ENCODE measurements around the gene ZSWIM1. TPM values are rescaled to one million over a fixed set of nuclear protein-coding genes. Genes with fewer than 3 reads are reported as not detected.

Gene ZSWIM1
- total and polyA plus RNA-seq, 2 of the 8 experiments (the other 6 are each of a cell fraction or from before 2014, with no cell fraction given), result 14.1 to 15.6 TPM

DNA sequence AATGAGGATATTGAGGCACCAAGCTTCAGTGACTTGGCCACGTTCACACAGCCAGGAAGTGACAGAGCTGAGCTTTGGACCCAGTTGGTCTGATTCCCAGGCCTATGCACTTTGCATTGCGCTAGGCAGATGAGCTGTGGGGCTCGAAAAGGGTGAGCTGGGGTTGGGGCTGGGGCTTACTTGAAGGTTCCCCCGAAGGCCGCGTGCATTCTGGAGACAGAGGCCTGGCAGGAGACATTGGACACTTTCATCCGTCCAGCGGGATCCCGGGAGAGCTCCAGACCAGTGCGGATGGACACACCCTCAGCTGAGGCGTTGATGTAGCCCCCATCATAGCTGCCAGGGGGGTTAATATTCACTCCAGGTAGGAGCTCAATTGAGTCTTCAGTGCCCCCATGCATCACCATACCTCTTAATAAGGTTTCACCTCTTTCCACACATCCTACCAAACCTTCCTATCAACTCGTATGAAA lies 28.3 kb downstream of the ZSWIM1 start (continued):
- no peak for TF ChIP-seq POU5F1 (IDR thresholded peaks at IDR 0.05; ENCODE audit: low read depth, low read length)
- TF ChIP-seq RXRA (IDR thresholded peaks at IDR 0.05; ENCODE audit: insufficient read depth, low read depth, low read length), result no peak
- no peak for TF ChIP-seq RBBP5 (IDR thresholded peaks at IDR 0.05; ENCODE audit: borderline replicate concordance, low read depth, low read length)
- TF ChIP-seq NRF1 (IDR thresholded peaks at IDR 0.05; ENCODE audit: low read depth, low read length), result no peak
- no peak for TF ChIP-seq TCF12 (IDR thresholded peaks at IDR 0.05; ENCODE audit: low read depth, low read length)
- no peak for TF ChIP-seq TBP (IDR thresholded peaks at IDR 0.05; ENCODE audit: low read depth, low read length)
- no peak for TF ChIP-seq KDM5A (IDR thresholded peaks at IDR 0.05; ENCODE audit: low read length)

All from H1 (cell line).